ENCODE measurements around the gene VPS39.

VPS39 gene

DNA sequence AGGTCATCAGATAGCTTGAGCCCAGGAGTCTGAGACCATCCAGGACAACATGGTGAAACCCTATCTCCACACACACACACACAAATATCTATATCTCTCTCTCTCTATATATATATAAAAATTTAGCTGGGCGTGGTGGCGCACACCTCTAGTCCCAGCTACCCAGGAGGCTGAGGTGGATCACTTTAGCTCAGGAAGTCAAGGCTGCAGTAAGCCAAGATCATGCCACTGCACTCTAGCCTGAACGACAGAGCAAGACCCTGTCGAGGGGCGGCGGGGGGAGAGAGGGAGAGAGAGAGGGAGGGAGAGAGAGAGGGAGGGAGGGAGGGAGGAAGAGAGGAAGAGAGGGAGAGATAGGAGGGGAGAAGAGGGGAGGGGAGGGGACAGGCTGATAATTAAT is 79.6 kb downstream of the VPS39 start:
- DNase-seq: no peak

DNA sequence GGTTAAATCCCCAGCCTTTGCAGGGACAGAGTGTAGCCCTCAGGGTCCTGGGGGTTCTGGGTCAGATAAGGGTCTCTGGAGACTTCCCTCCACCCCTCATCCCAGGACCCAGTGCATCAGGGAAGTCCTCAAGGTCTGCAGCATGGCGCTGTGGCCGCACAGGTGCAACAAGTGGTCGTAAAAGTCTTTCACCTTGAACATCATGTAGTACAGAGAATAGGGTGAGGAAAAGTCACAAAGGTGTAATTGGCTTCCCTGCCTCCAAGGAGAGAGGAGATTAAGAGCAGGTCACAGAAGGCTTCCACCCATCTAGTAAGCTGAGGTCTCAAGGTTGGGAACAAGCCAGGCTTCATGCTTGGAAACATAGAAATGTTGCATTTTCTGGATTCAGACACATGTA is 84.6 kb downstream of the VPS39 start:
- no peak for DNase-seq

DNA sequence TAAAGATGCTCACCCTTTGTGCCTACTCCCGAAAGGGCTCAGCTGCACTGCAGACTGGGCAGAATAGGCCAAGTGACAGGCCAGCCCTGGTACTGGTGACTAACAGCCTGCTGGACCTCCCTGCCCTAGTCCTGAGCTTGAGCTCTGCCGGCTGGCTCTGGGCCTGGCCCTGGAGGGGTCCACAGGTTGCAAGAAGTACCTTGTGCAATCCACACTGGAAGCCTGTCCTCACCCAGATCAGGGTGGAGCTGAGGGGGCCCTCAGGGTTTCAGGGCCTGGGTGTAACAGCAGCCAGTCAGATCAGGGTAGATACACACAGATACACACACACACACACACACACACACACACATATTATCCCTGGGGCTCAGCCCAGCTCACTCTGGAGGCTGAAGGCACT is 86.4 kb downstream of the VPS39 start:
- DNase-seq: no peak

DNA sequence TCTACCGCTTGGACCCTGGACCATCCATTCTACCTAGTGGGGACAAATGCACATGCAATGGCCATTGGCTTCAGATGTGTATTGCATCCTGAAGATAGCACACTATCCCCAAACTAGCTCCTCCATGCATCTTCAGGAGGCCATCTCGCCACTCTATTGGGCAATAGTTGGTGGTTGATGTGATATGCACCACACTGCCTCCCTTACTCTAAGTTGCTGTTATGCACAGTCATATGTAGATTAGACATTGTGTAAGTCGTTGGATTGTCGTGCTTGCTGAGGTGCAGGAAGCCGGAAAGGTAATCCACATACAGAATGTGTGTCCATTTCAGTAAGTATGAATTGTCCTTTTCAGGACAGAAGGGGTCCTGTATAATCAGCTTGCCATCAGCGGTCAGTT is 87.1 kb downstream of the VPS39 start:
- DNase-seq: no peak

DNA sequence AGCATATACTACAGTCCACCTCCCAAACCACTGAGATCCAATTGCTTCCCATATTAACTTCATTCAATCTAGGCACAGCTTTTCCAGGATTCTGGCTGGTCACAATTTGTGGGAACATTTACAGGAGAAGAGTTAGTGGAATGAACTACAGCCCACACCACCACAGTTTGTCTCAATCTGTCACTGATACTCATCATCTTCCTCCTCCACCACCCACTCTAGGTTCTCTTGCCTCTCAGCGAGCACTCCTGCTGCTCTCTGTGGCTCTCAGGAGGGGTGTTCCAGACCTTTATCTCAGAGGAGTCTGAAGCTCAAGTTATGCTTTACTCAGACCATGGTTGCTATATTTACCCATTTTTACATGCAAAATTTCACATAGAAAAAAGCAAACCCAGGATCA is 87.8 kb downstream of the VPS39 start:
- DNase-seq: no peak

DNA sequence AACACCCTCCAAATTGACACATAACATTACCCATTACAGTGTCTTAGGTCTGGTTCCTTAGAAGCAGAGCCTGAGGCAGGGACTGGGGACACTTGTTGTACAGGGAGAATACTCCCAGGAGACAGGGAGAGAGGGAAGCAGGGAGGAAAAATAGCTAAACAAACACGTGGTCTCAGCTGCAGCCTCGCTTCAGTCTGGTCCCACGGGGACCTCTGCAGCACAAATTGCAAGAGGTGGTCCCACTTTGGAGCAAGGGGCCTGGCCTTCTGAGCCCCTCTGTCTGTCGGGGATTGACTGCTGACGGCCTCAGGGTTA is 88.7 kb downstream of the VPS39 start:
- no peak for DNase-seq

DNA sequence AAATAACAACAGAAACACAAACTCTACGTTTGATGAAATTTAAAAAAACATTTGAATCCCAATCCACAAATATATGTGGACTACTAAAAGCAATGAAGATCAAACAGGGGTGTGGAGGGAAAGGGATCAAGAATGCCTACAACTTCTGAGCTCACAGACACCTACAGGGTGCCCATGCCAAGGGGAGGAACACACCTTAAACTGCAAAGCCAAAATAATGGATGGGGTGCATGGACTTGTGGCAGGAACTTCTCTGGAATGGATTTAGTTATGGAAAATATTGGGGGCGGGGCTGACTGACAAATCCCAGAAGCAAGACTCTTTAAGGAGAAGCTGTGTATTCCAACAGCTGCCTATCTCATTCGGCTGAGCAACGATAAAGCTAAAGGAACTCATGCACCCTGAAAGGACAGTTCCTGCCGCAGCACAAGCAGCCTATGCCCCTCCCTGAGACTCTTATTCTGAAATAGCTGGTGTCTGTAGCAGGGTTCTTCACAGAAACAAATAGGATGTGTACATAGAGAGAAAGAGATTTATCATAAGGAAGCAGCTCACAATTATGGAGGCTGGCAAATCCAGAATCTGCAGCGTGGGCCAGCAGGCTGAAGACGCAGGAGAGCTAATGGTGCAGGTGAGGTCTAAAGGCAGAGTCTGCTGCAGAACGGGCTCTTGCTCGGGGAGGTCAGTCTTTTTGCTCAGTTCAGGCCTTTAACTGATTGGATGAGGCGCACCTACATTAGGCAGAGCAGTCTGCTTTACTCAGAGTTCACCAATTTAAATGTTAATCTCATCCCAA is 89.3 kb downstream of the VPS39 start:
- DNase-seq: no peak

DNA sequence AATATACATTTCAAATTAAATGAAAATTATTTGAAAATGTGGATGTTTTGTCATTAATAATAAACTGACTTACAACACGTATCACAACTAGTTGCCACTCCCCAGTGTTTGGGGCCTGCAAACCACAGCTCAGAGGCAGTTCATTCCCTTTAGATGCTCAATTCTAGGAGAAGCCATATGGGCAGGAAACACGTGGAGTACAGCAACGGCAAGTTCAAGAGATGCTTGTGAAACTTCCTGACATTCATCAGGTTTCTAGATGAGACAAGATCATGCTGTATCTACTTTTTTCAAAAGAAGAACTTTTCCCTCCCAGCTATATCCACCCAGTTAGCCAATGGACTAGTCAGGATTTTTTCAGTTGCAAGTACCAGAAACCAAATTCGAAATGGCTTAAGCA is 96.2 kb downstream of the VPS39 start:
- DNase-seq: no peak

DNA sequence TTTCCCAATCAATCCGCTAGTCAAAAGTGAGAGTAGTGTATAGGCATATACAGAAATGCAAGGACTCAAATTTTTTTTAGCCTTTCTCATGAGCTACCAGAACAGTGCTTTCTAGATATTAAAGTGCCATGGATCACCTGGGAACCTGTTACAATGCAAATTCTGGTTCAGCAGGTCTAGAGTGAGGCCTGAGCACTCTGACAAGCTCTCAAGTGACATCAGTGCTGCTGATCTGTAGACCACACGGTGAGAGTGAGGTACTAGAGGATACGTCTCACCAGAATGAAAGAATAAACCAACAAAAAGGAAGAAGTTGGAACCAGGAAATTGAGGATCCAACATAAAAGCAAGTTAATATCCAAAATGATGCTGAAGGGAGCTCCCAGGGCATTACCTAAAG is 97.7 kb downstream of the VPS39 start:
- DNase-seq: no peak

DNA sequence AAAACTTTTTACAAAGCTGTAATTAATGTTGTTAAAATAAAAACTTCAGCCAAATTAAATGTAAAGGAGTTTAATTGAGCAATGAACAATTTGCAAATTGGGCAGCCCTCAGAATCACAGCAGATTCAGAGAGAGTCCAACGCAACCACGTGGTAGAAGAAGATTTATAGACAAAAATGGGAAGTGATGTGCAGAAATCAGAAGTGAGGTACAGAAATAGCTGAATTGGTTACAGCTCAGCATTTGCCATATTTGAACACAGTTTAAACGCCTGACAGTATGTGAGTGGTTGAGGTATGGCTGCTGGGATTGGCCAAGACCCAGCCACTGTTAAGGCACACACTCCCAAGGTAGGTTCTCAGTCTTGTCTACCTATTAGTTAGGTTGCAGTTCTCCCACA is 99.3 kb downstream of the VPS39 start:
- DNase-seq: no peak
